HEK293T (cell line): ENCODE results near the gene ESCO1.

Experiments used
- ARNT ChIP-seq: fragments of 450-650 bp; IDR thresholded peaks from 2 replicates; pipeline ENCODE4 v1.6.1; 2017; ENCODE audit warnings: mild to moderate bottlenecking
- BHLHE40 ChIP-seq: fragments of 450-650 bp; IDR thresholded peaks from 2 replicates; pipeline ENCODE4 v1.6.1; 2016; ENCODE audit warnings: mild to moderate bottlenecking, moderate library complexity, borderline replicate concordance
- ELF4 ChIP-seq: fragments of 450-650 bp; IDR thresholded peaks from 2 replicates; pipeline ENCODE4 v1.6.1; 2017; ENCODE audit warnings: antibody characterized with exemption
- FOXK2 ChIP-seq: fragments of 450-650 bp; IDR thresholded peaks from 2 replicates; pipeline ENCODE4 v1.6.1; 2016; ENCODE audit warnings: mild to moderate bottlenecking
- FOXM1 ChIP-seq: fragments of 450-650 bp; IDR thresholded peaks from 2 replicates; pipeline ENCODE4 v1.6.1; 2017; ENCODE audit warnings: mild to moderate bottlenecking, borderline replicate concordance
- HDGF ChIP-seq: fragments of 450-650 bp; IDR thresholded peaks from 2 replicates; pipeline ENCODE4 v1.6.1; 2017; ENCODE audit warnings: antibody characterized with exemption, borderline replicate concordance
- NFRKB ChIP-seq: fragments of 450-650 bp; IDR thresholded peaks from 2 replicates; pipeline ENCODE4 v1.6.1; 2016; ENCODE audit warnings: mild to moderate bottlenecking, moderate library complexity
- SP1 ChIP-seq: fragments of 450-650 bp; IDR thresholded peaks from 2 replicates; pipeline ENCODE4 v1.6.1; 2017
- TARDBP ChIP-seq: fragments of 450-650 bp; IDR thresholded peaks from 2 replicates; pipeline ENCODE4 v1.6.1; 2016

GRCh38 chr18:21513741-21514140, 86.8 kb downstream of the ESCO1 start:
- TF ChIP-seq TARDBP (no peak), ELF4 (no peak), HDGF (no peak), NFRKB (no peak), ARNT (no peak), FOXK2 (no peak), SP1 (no peak), FOXM1 (no peak), BHLHE40 (no peak)
